Neural progenitor cell (in vitro differentiated cells): Measurements from ENCODE around the gene CAPZB.

Experiments
- EZH2 ChIP-seq: fragments of 200-600 bp; sonication (generic); IDR thresholded peaks from 2 replicates; pipeline ENCODE4 v1.6.1; 2017; ENCODE audit warnings: antibody characterized with exemption, mild to moderate bottlenecking, moderate library complexity
- EZH2phosphoT487 ChIP-seq: fragments of 200-600 bp; sonication (generic); IDR thresholded peaks from 2 replicates; pipeline ENCODE4 v1.6.1; 2017; ENCODE audit warnings: antibody characterized with exemption
- TF ChIP-seq, protein P1 (sequence below): fragments of 200-600 bp; sonication (generic); IDR thresholded peaks from 2 replicates; pipeline ENCODE4 v1.5.1; 2017; ENCODE audit warnings: antibody characterized with exemption, mild to moderate bottlenecking

GRCh38 chr1:19325958-19326747, 159.2 kb downstream of the CAPZB start:
- TF ChIP-seq, protein P1, sequence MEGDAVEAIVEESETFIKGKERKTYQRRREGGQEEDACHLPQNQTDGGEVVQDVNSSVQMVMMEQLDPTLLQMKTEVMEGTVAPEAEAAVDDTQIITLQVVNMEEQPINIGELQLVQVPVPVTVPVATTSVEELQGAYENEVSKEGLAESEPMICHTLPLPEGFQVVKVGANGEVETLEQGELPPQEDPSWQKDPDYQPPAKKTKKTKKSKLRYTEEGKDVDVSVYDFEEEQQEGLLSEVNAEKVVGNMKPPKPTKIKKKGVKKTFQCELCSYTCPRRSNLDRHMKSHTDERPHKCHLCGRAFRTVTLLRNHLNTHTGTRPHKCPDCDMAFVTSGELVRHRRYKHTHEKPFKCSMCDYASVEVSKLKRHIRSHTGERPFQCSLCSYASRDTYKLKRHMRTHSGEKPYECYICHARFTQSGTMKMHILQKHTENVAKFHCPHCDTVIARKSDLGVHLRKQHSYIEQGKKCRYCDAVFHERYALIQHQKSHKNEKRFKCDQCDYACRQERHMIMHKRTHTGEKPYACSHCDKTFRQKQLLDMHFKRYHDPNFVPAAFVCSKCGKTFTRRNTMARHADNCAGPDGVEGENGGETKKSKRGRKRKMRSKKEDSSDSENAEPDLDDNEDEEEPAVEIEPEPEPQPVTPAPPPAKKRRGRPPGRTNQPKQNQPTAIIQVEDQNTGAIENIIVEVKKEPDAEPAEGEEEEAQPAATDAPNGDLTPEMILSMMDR: no peak
- TF ChIP-seq EZH2phosphoT487 (no peak), EZH2 (no peak)
